Spleen (tissue), 11 donors: ENCODE measurements around the gene CLIC6. TPM values are rescaled to one million over a fixed set of nuclear protein-coding genes. Genes with fewer than 3 reads are reported as not detected.

ENCODE experiments used
- DNase-seq: peaks from one replicate; pipeline ENCODE4 v3.0.0-alpha.2; 2020
- H3K27ac ChIP-seq, 8 donors: fragments of 200-600 bp; sonication (generic) in 7 of 8; 1 replicate in 4 of 8; 2 replicates in 4 of 8; pipeline versions ENCODE4 v1.5.0 to v1.8.0; 2016 to 2021; ENCODE audit warnings: inconsistent platforms in 4 of 8, mild to moderate bottlenecking in 4 of 8, moderate library complexity in 1 of 8
- H3K27me3 ChIP-seq, 7 donors: fragments of 200-600 bp; sonication (generic) in 6 of 7; replicated peaks in 1 of 7; 1 replicate in 4 of 7; 2 replicates in 3 of 7; pipeline versions ENCODE4 v1.5.0 to v1.8.0; 2016 to 2021; ENCODE audit warnings: inconsistent platforms in 3 of 7, mild to moderate bottlenecking in 1 of 7
- H3K36me3 ChIP-seq, 6 donors: fragments of 200-600 bp; sonication (generic) in 5 of 6; 1 replicate in 4 of 6; 2 replicates in 2 of 6; pipeline versions ENCODE4 v1.5.0 to v1.8.0; 2016 to 2021; ENCODE audit warnings: inconsistent platforms in 2 of 6
- H3K4me1 ChIP-seq, 6 donors: fragments of 200-600 bp; sonication (generic) in 5 of 6; 1 replicate in 3 of 6; 2 replicates in 3 of 6; pipeline versions ENCODE4 v1.5.0 to v1.8.0; 2016 to 2021; ENCODE audit warnings: inconsistent platforms in 3 of 6
- H3K4me3 ChIP-seq, 8 donors: fragments of 200-600 bp; sonication (generic) in 7 of 8; 1 replicate in 4 of 8; 2 replicates in 4 of 8; pipeline versions ENCODE4 v1.5.0 to v1.8.0; 2016 to 2021; ENCODE audit warnings: inconsistent platforms in 4 of 8, mild to moderate bottlenecking in 4 of 8, moderate library complexity in 2 of 8
- H3K9me3 ChIP-seq, 8 donors: fragments of 200-600 bp; sonication (generic) in 7 of 8; 1 replicate in 4 of 8; 2 replicates in 4 of 8; pipeline versions ENCODE4 v1.5.0 to v1.8.0; 2016 to 2021; ENCODE audit warnings: inconsistent platforms in 4 of 8
- POLR2A ChIP-seq, 3 donors: fragments of 450-650 bp; IDR thresholded peaks; one replicate each; pipeline ENCODE4 v1.5.1; 2017; ENCODE audit warnings: antibody characterized with exemption in 3 of 3, mild to moderate bottlenecking in 1 of 3
- POLR2AphosphoS5 ChIP-seq, 3 donors: sonication (generic); formaldehyde crosslinking; IDR thresholded peaks; one replicate each; pipeline ENCODE4 v1.5.1; 2017; ENCODE audit warnings: antibody characterized with exemption in 3 of 3
- WGBS, 5 donors: extraction: QIAGEN DNeasy Blood & Tissue Kit in 3 of 5; methylation state at CpG; one replicate each; pipeline versions ENCODE4 v1.1.5 to v1.1.7; 2013 to 2018; 5-methylcytosine and 5-hydroxymethylcytosine counted together
- intact Hi-C: fragments of 100-400 bp; cut with DNase I; formaldehyde crosslinking; loops from one replicate; pipeline ENCODE4 v1.15.0; 2023; ENCODE audit warnings: low total_unique reads
- polyA plus RNA-seq, 3 donors: library from polyadenylated mRNA; stranded (reverse); fragments of 200-250 nt; gene quantifications; one replicate each; pipeline ENCODE4 v1.2.1, GENCODE V29; 2013
- total RNA-seq, 7 donors: library from RNA; depleted of rRNA in 3 of 7; stranded (reverse); fragments of >200 nt in 3 of 7; fragmentation: NEBNext Ultra II Directional in 4 of 7; extraction: Animal tissue kit (Norgen Biotek cat#: 25700) in 4 of 7; gene quantifications; one replicate each; pipeline versions ENCODE4 v1.1.0 to v1.2.1, GENCODE V29; 2016 to 2021
- TF ChIP-seq, protein P1 (sequence below), 11 experiments: fragments of 200-600 bp in 7 of 11; fragments of 450-650 bp in 4 of 11; sonication (generic) in 4 of 11; IDR thresholded peaks in 8 of 11; conservative IDR thresholded peaks in 3 of 11; 1 replicate in 7 of 11; 2 replicates in 4 of 11; pipeline versions ENCODE4 v1.4.0 to v1.8.0; 2016 to 2021; ENCODE audit warnings: antibody characterized with exemption in 11 of 11, inconsistent platforms in 4 of 11, mild to moderate bottlenecking in 1 of 11
- donor health status: healthy with polysubstance abuse.
- donor health status: DM: no; HTN: no; CAD: no; lungs with moderate emphysema.
- donor health status: DM: no; HTN: no; CAD: no.
- donor health status: Bipolar disorder and iron deficiency.
- donor health status: healthy.
- donor health status: DM: no; HTN: no; CAD: no.
- donor health status: DM: yes; HTN: yes; CAD: no.

CLIC6 gene
- total and polyA plus RNA-seq, 10 donors: 0.93 to 1.9 (median 1.2) TPM

DNA sequence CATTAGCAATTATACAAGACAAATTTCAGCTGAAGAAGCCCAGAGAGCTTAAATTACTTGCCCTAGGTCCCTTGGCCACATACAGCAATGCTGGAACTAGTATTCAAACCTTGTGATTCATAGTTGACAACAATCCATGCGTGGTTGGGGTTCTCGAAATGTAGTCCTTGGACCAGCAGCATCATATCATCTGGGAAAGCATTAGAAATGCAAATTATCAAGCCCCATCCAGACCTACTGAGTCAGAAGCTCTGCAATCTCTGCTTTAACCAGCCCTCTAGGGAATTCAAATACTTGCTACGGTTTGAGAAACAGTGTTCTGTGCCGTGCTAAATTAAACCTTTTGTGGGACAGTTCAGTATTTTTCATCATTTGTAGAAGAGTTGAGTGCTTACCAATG lies 65.1 kb downstream of the CLIC6 start:
- WGBS, 5 donors: 84 to 93% (median 88%) methylated on average over 4 of the region's 4 CpGs
- DNase-seq: no peak

DNA sequence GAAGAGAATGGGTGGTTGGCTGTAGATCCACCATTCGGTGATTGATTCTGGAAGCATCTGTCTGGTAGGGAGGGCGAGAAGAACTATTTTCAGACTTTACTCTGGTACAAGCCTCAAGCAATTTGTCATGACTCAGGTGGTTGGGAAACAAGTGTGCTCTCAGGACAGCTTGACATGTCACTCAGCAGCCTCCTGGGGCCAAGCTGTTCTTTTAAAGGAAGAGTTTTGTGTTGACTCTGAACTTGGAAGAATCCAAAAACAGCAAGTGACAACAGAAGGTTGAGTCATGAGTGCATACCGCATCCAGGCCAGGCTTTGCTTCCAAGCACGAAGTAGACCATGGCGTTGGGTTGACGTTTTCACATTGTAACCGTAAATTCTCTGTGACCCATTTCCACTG lies 65.9 kb downstream of the CLIC6 start:
- H3K4me3 ChIP-seq: no peak overlapping the region
- H3K27ac ChIP-seq: no peak overlapping the region
- no peaks in the 10 kb centered on the region for H3K36me3 ChIP-seq
- no peaks in the 10 kb centered on the region for H3K27me3 ChIP-seq
- 91 to 99% (median 95%) methylated on average over 7 of the region's 7 CpGs for WGBS, 5 donors
- DNase-seq: no peak
- H3K4me1 ChIP-seq: no peaks in the 10 kb centered on the region
- intact Hi-C loops: no loop called here
- no peak for TF ChIP-seq POLR2AphosphoS5 (IDR thresholded peaks at IDR 0.05)
- TF ChIP-seq POLR2A (IDR thresholded peaks at IDR 0.05): no peak
- TF ChIP-seq, protein P1, sequence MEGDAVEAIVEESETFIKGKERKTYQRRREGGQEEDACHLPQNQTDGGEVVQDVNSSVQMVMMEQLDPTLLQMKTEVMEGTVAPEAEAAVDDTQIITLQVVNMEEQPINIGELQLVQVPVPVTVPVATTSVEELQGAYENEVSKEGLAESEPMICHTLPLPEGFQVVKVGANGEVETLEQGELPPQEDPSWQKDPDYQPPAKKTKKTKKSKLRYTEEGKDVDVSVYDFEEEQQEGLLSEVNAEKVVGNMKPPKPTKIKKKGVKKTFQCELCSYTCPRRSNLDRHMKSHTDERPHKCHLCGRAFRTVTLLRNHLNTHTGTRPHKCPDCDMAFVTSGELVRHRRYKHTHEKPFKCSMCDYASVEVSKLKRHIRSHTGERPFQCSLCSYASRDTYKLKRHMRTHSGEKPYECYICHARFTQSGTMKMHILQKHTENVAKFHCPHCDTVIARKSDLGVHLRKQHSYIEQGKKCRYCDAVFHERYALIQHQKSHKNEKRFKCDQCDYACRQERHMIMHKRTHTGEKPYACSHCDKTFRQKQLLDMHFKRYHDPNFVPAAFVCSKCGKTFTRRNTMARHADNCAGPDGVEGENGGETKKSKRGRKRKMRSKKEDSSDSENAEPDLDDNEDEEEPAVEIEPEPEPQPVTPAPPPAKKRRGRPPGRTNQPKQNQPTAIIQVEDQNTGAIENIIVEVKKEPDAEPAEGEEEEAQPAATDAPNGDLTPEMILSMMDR (IDR thresholded peaks at IDR 0.05 in 8 of 11, conservative IDR thresholded peaks at IDR 0.05 in 3 of 11): no peak
- H3K9me3 ChIP-seq: no peaks in the 10 kb centered on the region

More for the DNA sequence above, 65.1 kb downstream of the CLIC6 start:
- no peaks in the 10 kb centered on the region for H3K4me1 ChIP-seq
- H3K27me3 ChIP-seq: no peaks in the 10 kb centered on the region
- no peak overlapping the region for H3K27ac ChIP-seq
- no peaks in the 10 kb centered on the region for H3K9me3 ChIP-seq
- intact Hi-C loops: no loop called here
- H3K4me3 ChIP-seq: no peak overlapping the region
- TF ChIP-seq, protein P1 (IDR thresholded peaks at IDR 0.05 in 8 of 11, conservative IDR thresholded peaks at IDR 0.05 in 3 of 11): no peak
- TF ChIP-seq POLR2A (IDR thresholded peaks at IDR 0.05): no peak
- no peak for TF ChIP-seq POLR2AphosphoS5 (IDR thresholded peaks at IDR 0.05)
- no peaks in the 10 kb centered on the region for H3K36me3 ChIP-seq

DNA sequence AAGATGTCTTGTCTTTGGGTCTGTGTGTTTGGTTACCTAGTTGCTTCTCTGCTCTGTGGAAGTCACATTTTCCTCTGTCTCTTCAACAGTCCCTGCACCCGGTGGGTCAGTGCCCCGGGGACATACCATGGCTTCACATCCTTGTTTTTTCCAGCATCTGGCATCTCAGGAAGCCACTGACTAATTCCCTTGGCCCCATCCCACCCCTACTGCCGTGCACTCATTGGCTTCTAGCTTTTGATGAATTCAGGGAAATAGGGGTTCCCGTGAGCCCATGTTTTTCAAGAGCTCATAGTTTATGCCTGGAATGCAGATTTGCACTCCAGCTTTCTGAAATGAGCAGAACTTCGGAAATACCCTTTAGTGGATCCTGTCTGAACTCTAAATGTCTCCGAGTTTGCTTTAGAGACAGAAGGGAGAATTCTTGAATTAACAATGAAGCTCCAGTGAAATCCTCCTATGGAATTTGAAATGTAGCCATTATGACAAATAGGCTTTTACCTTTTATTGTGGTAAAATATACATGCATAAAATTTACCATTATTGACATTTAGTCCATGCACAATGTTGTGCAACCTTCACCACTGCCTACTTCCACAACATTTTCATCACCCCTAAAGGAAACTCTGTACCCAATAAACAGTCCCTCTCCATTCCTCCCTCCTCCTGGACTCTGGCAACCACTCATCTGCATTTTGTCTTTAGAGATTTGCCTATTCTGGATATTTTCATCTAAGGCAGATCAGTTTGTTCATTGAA lies 67.5 kb downstream of the CLIC6 start:
- peaks cover 0 to 7% (median 0%) of the 10 kb centered on the region in 7 donors for H3K27me3 ChIP-seq
- H3K4me1 ChIP-seq: no peaks in the 10 kb centered on the region
- 54 to 86% (median 78%) methylated on average over 6 of the region's 6 CpGs for WGBS, 5 donors
- no peak overlapping the region for H3K27ac ChIP-seq
- no peak overlapping the region for H3K4me3 ChIP-seq
- intact Hi-C loops: no loop called here
- no peak for DNase-seq
- H3K9me3 ChIP-seq: no peaks in the 10 kb centered on the region
- H3K36me3 ChIP-seq: no peaks in the 10 kb centered on the region
- TF ChIP-seq, protein P1 (IDR thresholded peaks at IDR 0.05 in 8 of 11, conservative IDR thresholded peaks at IDR 0.05 in 3 of 11): no peak
- TF ChIP-seq POLR2A (IDR thresholded peaks at IDR 0.05) (no peak), POLR2AphosphoS5 (IDR thresholded peaks at IDR 0.05) (no peak)

DNA sequence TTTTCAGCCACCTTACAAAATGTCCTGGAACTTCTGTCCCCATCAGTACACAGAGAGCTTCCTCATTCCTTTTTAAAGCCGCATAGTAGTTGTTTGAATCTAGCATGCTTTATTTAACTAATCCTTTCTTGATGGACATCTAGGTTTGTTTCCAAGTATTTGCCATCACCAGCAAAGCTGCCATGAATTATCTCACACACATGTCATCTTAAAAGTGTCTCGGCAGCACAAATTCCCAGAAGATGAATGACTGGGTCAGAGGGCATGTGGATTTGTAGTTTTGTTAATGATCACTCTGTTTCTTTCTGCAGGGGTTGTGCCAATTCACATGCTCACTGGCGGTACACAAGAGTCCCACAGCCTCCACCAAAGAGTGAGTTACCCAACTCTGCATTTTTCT lies 68.3 kb downstream of the CLIC6 start:
- TF ChIP-seq, protein P1 (IDR thresholded peaks at IDR 0.05 in 8 of 11, conservative IDR thresholded peaks at IDR 0.05 in 3 of 11): no peak
- TF ChIP-seq POLR2AphosphoS5 (IDR thresholded peaks at IDR 0.05) (no peak), POLR2A (IDR thresholded peaks at IDR 0.05) (no peak)
- no peak for DNase-seq
- no peaks in the 10 kb centered on the region for H3K4me1 ChIP-seq

More for the DNA sequence above, 68.3 kb downstream of the CLIC6 start:
- Histone ChIP-seq H3K27me3 (peaks cover 0 to 8% (median 0%) of the 10 kb centered on the region in 7 donors), H3K4me3 (no peak overlapping the region), H3K27ac (no peak overlapping the region), H3K9me3 (no peaks in the 10 kb centered on the region), H3K36me3 (no peaks in the 10 kb centered on the region)
- intact Hi-C loops: no loop called here
- 66 to 76% (median 69%) methylated on average over 3 of the region's 3 CpGs for WGBS, 5 donors
